HPDE6-E6E7 (cell line): Measurements from ENCODE around the gene NUDT14.

Experiments used
- DNase-seq: peaks from one replicate; pipeline ENCODE4 v3.0.0; 2011; ENCODE audit warnings: missing footprints; ENCODE audit errors: extremely low spot score

NUDT14 gene

GRCh38 chr14:105199093-105199492 is 18.0 kb upstream of the NUDT14 start:
- no peak for DNase-seq

DNA sequence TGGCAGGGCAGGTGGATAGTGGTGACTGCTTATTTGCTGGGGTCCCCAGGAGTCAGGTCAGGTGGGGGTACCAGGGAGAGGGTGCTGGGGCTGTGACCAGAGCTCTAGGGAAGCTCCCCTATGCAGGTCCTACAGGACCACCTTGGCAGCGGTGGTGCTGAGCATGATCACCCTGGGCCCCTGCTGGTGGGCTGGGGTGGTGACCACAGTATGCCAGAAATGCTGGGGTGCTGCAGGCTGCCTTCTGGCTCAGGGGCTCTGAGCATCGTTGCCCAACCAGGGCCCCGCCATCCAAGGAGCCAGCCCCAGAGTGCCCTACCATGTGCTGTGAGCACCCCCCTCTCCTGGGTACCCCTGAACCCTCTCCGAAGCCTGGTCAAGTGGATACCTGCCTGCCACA is 17.5 kb upstream of the NUDT14 start:
- no peak for DNase-seq

GRCh38 chr14:105197211-105197641 is 16.1 kb upstream of the NUDT14 start:
- no peak for DNase-seq

GRCh38 chr14:105196265-105196960 is 15.3 kb upstream of the NUDT14 start:
- no peak for DNase-seq

DNA sequence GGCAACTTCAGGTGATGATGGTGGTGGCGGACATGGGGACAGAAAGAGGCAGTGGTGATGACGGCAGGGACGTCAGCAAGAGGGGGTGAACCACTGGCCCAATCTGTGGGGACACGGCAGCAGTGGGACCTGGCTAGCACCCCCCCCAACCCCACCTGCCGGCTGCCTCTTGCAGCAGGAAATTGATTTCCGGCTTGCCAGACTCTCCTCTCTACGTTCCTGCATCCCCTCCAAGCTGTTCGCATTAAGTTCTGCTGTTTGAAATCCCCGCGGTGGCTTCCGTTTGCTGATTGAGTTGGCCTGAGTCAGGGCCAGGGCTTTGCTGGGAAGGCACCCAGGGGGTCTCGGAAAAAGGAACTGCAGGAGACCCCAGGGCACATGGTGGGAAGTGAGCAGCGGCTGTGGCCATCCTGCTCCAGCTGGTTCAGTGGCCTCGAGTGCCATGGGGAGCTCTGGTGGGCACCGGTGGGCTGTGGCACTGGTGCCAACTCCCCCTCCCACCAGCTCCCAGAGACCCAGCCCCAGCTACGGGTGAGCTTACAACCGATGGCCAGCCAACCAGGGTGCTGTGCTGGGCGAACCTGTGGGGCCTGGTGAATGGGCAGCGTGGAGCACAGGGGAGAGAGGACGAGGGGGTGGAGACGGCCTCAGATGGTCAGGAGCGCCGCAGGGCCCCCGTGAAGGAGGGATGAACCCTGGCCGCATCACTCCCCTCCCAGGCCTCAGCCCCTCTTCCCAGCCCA is 14.6 kb upstream of the NUDT14 start:
- no peak for DNase-seq

DNA sequence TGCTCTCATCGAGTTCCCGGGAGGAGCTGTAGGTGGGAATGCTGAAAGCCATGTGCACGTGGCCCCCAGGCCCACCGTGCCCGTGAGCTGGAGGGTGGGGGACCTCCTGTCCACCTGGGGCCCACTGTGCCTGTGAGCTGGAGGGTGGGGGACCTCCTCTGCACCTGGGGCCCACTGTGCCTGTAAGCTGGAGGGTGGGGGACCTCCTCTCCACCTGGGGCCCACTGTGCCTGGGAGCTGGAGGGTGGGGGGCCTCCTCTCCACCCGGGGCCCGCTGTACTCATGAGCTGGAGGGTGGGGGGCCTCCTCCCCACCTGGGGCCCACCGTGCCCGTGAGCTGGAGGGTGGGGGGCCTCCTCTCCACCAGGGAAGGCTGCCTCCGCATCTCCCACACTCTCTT is 13.9 kb upstream of the NUDT14 start:
- no peak for DNase-seq

- DNase-seq: no peak
Observed at GRCh38 chr14:105193916-105194782, 13.0 kb upstream of the NUDT14 start.

DNA sequence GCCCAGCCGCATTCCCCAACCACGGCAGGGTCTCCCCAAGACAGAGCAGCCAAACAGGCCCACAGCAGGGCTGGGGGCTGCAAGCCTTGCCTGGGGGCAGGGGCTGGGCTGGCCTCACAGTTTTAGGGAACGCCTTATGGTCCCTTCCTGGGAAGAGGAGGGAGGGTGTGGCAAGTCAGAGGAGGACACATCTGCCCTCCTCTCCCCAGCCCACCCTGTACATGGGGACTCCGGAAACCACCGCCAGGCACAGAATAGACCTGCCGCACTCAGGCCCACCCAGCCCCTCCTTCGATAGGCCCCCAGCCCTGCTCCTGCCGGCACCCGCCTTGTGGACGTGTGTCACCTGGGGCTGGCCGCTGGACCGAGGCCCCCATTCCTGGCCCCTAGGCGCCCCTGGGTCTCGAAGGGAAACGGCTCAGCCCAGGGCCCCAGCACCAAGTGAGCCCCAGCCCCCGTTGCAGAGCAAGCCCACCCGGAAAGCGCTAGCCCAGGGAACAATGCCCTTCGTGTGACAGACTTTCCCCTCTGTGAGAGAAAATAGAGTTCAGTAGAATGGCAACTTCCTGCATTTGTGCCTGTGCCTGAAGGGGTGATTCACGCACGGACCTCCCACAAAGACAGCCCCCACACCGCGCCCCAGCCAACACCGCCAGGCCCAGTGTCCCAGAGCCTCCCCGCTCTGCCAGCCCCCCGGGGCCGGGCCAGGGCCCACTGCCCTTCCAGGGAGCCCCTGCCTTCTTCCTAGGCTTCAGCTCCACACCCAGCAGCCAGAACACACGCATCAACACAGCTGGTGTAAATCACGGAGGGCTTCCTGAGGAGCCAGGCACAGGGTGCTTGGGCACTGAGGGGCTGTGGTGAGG is 12.0 kb upstream of the NUDT14 start:
- DNase-seq: no peak

- DNase-seq: no peak
Observed at GRCh38 chr14:105187935-105188524, 6.9 kb upstream of the NUDT14 start.

DNA sequence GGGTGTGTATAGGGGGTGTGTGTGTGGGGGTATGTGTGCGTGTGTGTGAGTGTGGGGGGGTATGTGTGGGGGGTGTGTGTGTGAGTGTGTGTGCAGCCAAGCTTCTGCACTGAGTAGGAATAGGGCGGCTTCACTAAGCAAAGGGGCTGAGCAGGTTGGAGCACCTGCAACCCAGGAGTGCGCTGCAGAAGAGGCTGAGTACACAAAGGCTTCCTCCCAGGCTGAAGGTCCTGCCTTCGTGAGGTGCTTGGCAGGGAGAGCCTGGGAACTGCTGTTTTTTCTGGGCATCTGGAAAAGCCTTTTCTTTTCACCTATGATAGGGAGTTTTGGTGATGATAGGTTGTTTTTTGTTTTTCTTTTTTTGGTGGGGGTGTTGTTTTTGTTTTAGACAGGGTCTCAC is 6.0 kb upstream of the NUDT14 start:
- no peak for DNase-seq

GRCh38 chr14:105185973-105186372 is 4.9 kb upstream of the NUDT14 start:
- no peak for DNase-seq

- no peak for DNase-seq
Observed at GRCh38 chr14:105185001-105185400, 3.9 kb upstream of the NUDT14 start.

- no peak for DNase-seq
Observed at GRCh38 chr14:105184461-105184860, 3.3 kb upstream of the NUDT14 start.

DNA sequence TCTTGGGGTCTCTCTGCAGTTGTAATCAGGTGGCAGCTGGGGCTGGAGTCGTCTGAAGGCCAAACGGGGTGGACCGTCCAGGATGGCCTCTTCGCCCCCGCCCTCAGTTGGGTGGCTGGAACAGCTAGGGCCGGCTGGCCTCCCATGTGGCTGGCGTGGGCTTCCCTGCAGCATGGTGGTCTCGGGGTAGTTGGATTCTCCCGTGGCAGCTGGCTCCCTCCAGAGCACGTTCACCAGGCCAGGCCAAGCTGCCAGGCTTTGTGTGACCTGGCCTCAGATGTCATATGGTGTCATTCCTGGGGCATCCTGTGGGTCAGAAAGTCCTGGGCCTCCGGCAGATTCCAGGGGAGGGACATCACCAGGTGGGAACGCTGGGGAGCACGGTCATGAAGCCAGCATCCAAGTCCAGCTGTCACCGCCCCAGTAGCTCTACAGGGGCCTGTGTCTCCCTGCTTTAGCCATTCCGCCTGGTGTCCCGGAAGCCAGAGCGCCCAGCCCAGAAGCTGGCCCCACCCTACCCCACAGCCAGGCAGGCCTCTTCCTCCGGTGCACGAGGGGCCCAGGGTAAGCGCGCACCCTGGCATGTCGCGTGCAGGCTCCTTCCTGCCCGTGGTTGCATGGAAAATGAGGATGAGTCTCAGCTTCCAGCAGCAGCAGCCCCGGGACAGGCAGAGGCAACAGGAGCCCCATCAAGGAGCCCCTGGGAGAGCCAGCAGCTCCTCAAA is 1.3 kb upstream of the NUDT14 start:
- DNase-seq: no peak

DNA sequence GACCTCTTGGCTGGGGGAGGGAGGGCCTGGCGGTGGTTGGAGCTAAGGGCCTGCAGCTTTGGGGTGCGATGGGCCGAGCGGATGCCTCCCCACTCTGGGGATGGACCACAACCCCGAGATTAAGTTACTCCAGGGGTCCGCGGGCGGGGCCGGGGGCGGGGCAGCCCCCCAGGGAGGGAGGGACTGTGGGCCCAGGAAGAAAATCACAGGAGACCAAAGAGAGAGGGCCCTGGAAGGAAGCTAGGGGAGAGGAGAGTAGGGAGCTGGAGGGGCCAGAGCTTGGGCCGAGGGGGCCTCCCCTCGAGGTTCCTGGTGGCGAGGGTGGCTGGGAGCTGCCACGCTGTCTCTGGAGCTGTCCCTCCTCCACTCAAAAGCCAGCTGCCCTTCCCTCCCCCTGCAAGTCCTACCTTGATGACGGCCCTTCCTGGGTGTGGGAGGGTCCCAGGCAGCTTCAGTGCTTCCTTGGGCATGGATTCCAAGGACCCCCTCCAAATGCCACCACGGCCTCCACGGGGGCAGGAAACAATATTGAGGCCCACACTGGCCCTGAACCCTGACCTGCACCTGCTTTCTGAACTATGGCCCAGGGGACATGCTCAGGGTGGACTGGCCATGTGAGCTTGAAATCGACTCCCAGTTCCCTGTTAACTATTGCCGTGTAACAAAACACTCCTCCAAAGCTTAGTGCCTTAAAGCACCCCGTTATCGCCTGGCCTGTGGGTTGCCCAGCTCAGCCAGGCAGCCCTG is 610 bp upstream of the NUDT14 start:
- DNase-seq: no peak

- no peak for DNase-seq
Observed at GRCh38 chr14:105179191-105179590, 1.9 kb downstream of the NUDT14 start.

GRCh38 chr14:105178868-105179140 is 2.3 kb downstream of the NUDT14 start:
- no peak for DNase-seq

DNA sequence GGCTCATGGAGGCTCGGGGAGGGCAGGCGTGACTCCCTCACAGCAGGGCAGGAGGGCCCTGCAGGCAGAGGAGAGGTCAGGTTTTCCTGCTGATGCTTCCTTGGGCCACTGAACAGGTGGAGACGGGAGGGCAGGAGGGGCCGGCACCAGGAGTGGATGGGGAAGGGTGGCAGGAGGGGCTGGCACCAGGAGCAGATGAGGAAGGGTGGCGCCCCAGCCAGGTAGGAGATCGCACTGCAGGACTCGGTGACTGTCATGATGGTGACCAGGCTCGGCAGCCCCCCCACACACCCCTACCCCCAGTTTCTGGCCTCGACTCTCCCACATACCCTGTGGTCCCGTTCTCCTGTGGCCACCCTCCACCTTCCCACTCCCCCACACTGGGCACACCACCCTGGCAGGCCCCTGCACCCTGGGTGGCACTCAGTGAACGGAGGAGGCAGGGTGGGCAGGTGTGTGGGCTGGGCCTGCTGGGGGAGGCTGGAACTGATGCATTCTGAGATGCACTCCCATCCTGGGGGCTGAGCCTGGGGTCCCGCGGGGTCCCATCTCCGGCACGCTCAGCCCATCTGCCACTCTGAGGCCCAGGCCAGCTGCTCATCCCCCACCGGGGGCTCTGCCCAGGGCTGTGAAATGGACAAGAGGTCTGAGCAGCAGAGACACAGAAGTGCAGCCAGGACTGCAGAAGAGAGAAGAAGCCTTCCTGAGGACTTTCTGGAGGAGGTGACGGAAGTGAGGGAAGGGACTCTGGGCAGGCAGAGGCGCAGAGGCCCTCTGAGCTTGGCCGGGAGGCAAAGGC is 2.8 kb downstream of the NUDT14 start:
- no peak for DNase-seq

- DNase-seq: no peak
Observed at GRCh38 chr14:105177082-105177481, 4.0 kb downstream of the NUDT14 start.
